ENCODE measurements around the gene USP24.

GRCh38 chr1:55034476-55035133, 180.6 kb downstream of the USP24 start:
- TF ChIP-seq, protein P1, sequence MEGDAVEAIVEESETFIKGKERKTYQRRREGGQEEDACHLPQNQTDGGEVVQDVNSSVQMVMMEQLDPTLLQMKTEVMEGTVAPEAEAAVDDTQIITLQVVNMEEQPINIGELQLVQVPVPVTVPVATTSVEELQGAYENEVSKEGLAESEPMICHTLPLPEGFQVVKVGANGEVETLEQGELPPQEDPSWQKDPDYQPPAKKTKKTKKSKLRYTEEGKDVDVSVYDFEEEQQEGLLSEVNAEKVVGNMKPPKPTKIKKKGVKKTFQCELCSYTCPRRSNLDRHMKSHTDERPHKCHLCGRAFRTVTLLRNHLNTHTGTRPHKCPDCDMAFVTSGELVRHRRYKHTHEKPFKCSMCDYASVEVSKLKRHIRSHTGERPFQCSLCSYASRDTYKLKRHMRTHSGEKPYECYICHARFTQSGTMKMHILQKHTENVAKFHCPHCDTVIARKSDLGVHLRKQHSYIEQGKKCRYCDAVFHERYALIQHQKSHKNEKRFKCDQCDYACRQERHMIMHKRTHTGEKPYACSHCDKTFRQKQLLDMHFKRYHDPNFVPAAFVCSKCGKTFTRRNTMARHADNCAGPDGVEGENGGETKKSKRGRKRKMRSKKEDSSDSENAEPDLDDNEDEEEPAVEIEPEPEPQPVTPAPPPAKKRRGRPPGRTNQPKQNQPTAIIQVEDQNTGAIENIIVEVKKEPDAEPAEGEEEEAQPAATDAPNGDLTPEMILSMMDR (IDR thresholded peaks at IDR 0.05) = no peak
- TF ChIP-seq POLR2A (IDR thresholded peaks at IDR 0.05) = no peak
